HEK293T (cell line): ENCODE results near the gene PIGR.

Source experiments
- CTCF ChIA-PET: fragments of 350-600 bp; formaldehyde crosslinking; extraction: SDS; loops from one replicate; lab custom pipeline; 2021; ENCODE audit warnings: antibody characterized with exemption, inconsistent platforms; lab: Yijun Ruan, JAX
- POLR2A ChIA-PET: fragments of 350-600 bp; formaldehyde crosslinking; extraction: SDS; loops from one replicate; lab custom pipeline; 2020; ENCODE audit warnings: antibody characterized with exemption, inconsistent platforms; lab: Yijun Ruan, JAX
- DNase-seq: peaks from one replicate; pipeline ENCODE4 v3.0.0; 2012; ENCODE audit warnings: mixed read lengths; ENCODE audit errors: extremely low spot score
- ARNT ChIP-seq: fragments of 450-650 bp; IDR thresholded peaks from 2 replicates; pipeline ENCODE4 v1.6.1; 2017; ENCODE audit warnings: mild to moderate bottlenecking
- BHLHE40 ChIP-seq: fragments of 450-650 bp; IDR thresholded peaks from 2 replicates; pipeline ENCODE4 v1.6.1; 2016; ENCODE audit warnings: mild to moderate bottlenecking, moderate library complexity, borderline replicate concordance
- CTBP1 ChIP-seq: fragments of 450-650 bp; IDR thresholded peaks from 2 replicates; pipeline ENCODE4 v1.6.1; 2016; ENCODE audit warnings: borderline replicate concordance
- ELF4 ChIP-seq: fragments of 450-650 bp; IDR thresholded peaks from 2 replicates; pipeline ENCODE4 v1.6.1; 2017; ENCODE audit warnings: antibody characterized with exemption
- FOXA1 ChIP-seq: fragments of 450-650 bp; IDR thresholded peaks from 2 replicates; pipeline ENCODE4 v1.6.1; 2016; ENCODE audit warnings: mild to moderate bottlenecking
- FOXK2 ChIP-seq: fragments of 450-650 bp; IDR thresholded peaks from 2 replicates; pipeline ENCODE4 v1.6.1; 2016; ENCODE audit warnings: mild to moderate bottlenecking
- FOXM1 ChIP-seq: fragments of 450-650 bp; IDR thresholded peaks from 2 replicates; pipeline ENCODE4 v1.6.1; 2017; ENCODE audit warnings: mild to moderate bottlenecking, borderline replicate concordance
- HDGF ChIP-seq: fragments of 450-650 bp; IDR thresholded peaks from 2 replicates; pipeline ENCODE4 v1.6.1; 2017; ENCODE audit warnings: antibody characterized with exemption, borderline replicate concordance
- L3MBTL2 ChIP-seq: fragments of 450-650 bp; conservative IDR thresholded peaks from 2 replicates; pipeline ENCODE4 v1.6.1; 2016; ENCODE audit warnings: mild to moderate bottlenecking
- LEF1 ChIP-seq: fragments of 450-650 bp; IDR thresholded peaks from 2 replicates; pipeline ENCODE4 v1.6.1; 2017; ENCODE audit warnings: mild to moderate bottlenecking, borderline replicate concordance
- NFRKB ChIP-seq: fragments of 450-650 bp; IDR thresholded peaks from 2 replicates; pipeline ENCODE4 v1.6.1; 2016; ENCODE audit warnings: mild to moderate bottlenecking, moderate library complexity
- PKNOX1 ChIP-seq: fragments of 450-650 bp; IDR thresholded peaks from 2 replicates; pipeline ENCODE4 v1.6.1; 2016
- SP1 ChIP-seq: fragments of 450-650 bp; IDR thresholded peaks from 2 replicates; pipeline ENCODE4 v1.6.1; 2017
- SUZ12 ChIP-seq: fragments of 450-650 bp; IDR thresholded peaks from 2 replicates; pipeline ENCODE4 v1.6.1; 2016; ENCODE audit warnings: mild to moderate bottlenecking
- TARDBP ChIP-seq: fragments of 450-650 bp; IDR thresholded peaks from 2 replicates; pipeline ENCODE4 v1.6.1; 2016
- ZNF384 ChIP-seq: fragments of 450-650 bp; IDR thresholded peaks from 2 replicates; pipeline ENCODE4 v1.6.1; 2016

Gene PIGR

GRCh38 chr1:206903687-206904086, 42.6 kb downstream of the PIGR start:
- ChIA-PET CTCF (no interaction called here), POLR2A (no interaction called here)
- DNase-seq: no peak
- TF ChIP-seq ARNT: no peak
- TF ChIP-seq LEF1: no peak
- TF ChIP-seq SUZ12: no peak
- no peak for TF ChIP-seq ELF4
- TF ChIP-seq SP1: no peak
- no peak for TF ChIP-seq FOXK2
- no peak for TF ChIP-seq NFRKB
- TF ChIP-seq ZNF384: no peak
- TF ChIP-seq FOXM1: no peak
- no peak for TF ChIP-seq CTBP1
- TF ChIP-seq L3MBTL2: no peak
- no peak for TF ChIP-seq BHLHE40
- TF ChIP-seq FOXA1: no peak
- TF ChIP-seq TARDBP: no peak
- no peak for TF ChIP-seq PKNOX1
- TF ChIP-seq HDGF: no peak

- CTCF ChIA-PET: no interaction called here
- POLR2A ChIA-PET: no interaction called here
- DNase-seq: no peak
- TF ChIP-seq PKNOX1: no peak
- no peak for TF ChIP-seq HDGF
- no peak for TF ChIP-seq FOXM1
- no peak for TF ChIP-seq L3MBTL2
Measured at GRCh38 chr1:206902702-206903101, 43.6 kb downstream of the PIGR start.

GRCh38 chr1:206901944-206902343, 44.3 kb downstream of the PIGR start:
- CTCF ChIA-PET: no interaction called here
- POLR2A ChIA-PET: no interaction called here
- DNase-seq: no peak
- TF ChIP-seq NFRKB (no peak), ELF4 (no peak), BHLHE40 (no peak), ZNF384 (no peak), L3MBTL2 (no peak), SUZ12 (no peak), LEF1 (no peak), FOXK2 (no peak)

GRCh38 chr1:206900149-206900548, 46.1 kb downstream of the PIGR start:
- CTCF ChIA-PET: interaction anchor here (0.6 kb wide), 1 partner anchor 9 kb away, joined by 3 read pairs; no protein-coding TSS in a partner anchor
- no peak for DNase-seq
- TF ChIP-seq TARDBP: no peak
- TF ChIP-seq BHLHE40: no peak
- no peak for TF ChIP-seq ELF4
- no peak for TF ChIP-seq SP1
- TF ChIP-seq CTBP1: no peak
- TF ChIP-seq FOXK2: no peak
- no peak for TF ChIP-seq SUZ12
- no peak for TF ChIP-seq L3MBTL2
- no peak for TF ChIP-seq FOXM1
- no peak for TF ChIP-seq ZNF384
- no peak for TF ChIP-seq PKNOX1
- TF ChIP-seq FOXA1: no peak
- no peak for TF ChIP-seq ARNT
- TF ChIP-seq LEF1: no peak
- TF ChIP-seq NFRKB: no peak
- TF ChIP-seq HDGF: no peak
- POLR2A ChIA-PET: no interaction called here

- POLR2A ChIA-PET: no interaction called here
- CTCF ChIA-PET: interaction anchor here (0.6 kb wide), 1 partner anchor 9 kb away, joined by 3 read pairs; no protein-coding TSS in a partner anchor
- no peak for TF ChIP-seq FOXA1
- no peak for TF ChIP-seq ELF4
- TF ChIP-seq TARDBP: no peak
- no peak for TF ChIP-seq FOXM1
- no peak for TF ChIP-seq L3MBTL2
- TF ChIP-seq CTBP1: no peak
- TF ChIP-seq SP1: no peak
- TF ChIP-seq ZNF384: no peak
- TF ChIP-seq NFRKB: no peak
- no peak for TF ChIP-seq BHLHE40
- no peak for TF ChIP-seq ARNT
- no peak for TF ChIP-seq SUZ12
- no peak for TF ChIP-seq FOXK2
- no peak for TF ChIP-seq LEF1
- no peak for TF ChIP-seq HDGF
- TF ChIP-seq PKNOX1: no peak
Measured at GRCh38 chr1:206899717-206900116, 46.5 kb downstream of the PIGR start.

GRCh38 chr1:206898915-206899431, 47.3 kb downstream of the PIGR start:
- ChIA-PET POLR2A (no interaction called here), CTCF (no interaction called here)
- no peak for DNase-seq

More at GRCh38 chr1:206899717-206900116, 46.5 kb downstream of the PIGR start:
- DNase-seq: no peak

More at GRCh38 chr1:206898915-206899431, 47.3 kb downstream of the PIGR start:
- TF ChIP-seq TARDBP (no peak), ELF4 (no peak), ZNF384 (no peak), ARNT (no peak), LEF1 (no peak), PKNOX1 (no peak)
